Measurements from ENCODE around the gene DLG1.

DLG1 gene

GRCh38 chr3:197298341-197298944, at the start of gene DLG1:
Gene DLG1, minus strand, starts transcription at chr3:197298612. Its CDS starts 1,408 bp downstream, at chr3:197297204.
- DNase-seq = peak; percentile 78

- DNase-seq = no peak
Observed at GRCh38 chr3:197348014-197348413, 49.6 kb upstream of the DLG1 start.

GRCh38 chr3:197345390-197345789, 47.0 kb upstream of the DLG1 start:
- DNase-seq = no peak

- DNase-seq = no peak
Observed at GRCh38 chr3:197344582-197345318, 46.3 kb upstream of the DLG1 start.

- no peak for DNase-seq
Observed at GRCh38 chr3:197343656-197344408, 45.4 kb upstream of the DLG1 start.

GRCh38 chr3:197343111-197343510, 44.7 kb upstream of the DLG1 start:
- no peak for DNase-seq

GRCh38 chr3:197340521-197340871, 42.1 kb upstream of the DLG1 start:
- no peak for DNase-seq

GRCh38 chr3:197339841-197340520, 41.6 kb upstream of the DLG1 start:
- no peak for DNase-seq

- no peak for DNase-seq
Observed at GRCh38 chr3:197338586-197338985, 40.2 kb upstream of the DLG1 start.

GRCh38 chr3:197337656-197338055, 39.2 kb upstream of the DLG1 start:
- DNase-seq = no peak

GRCh38 chr3:197337214-197337613, 38.8 kb upstream of the DLG1 start:
- DNase-seq = no peak

GRCh38 chr3:197336348-197336747, 37.9 kb upstream of the DLG1 start:
- DNase-seq = no peak

GRCh38 chr3:197335428-197336132, 37.2 kb upstream of the DLG1 start:
- DNase-seq = no peak

- no peak for DNase-seq
Observed at GRCh38 chr3:197333901-197334639, 35.7 kb upstream of the DLG1 start.

GRCh38 chr3:197331131-197331530, 32.7 kb upstream of the DLG1 start:
- no peak for DNase-seq

- no peak for DNase-seq
Observed at GRCh38 chr3:197329382-197329781, 31.0 kb upstream of the DLG1 start.

- no peak for DNase-seq
Observed at GRCh38 chr3:197328198-197328597, 29.8 kb upstream of the DLG1 start.

- no peak for DNase-seq
Observed at GRCh38 chr3:197327701-197328100, 29.3 kb upstream of the DLG1 start.

- no peak for DNase-seq
Observed at GRCh38 chr3:197325773-197326172, 27.4 kb upstream of the DLG1 start.

GRCh38 chr3:197322149-197322548, 23.7 kb upstream of the DLG1 start:
- DNase-seq = no peak

GRCh38 chr3:197320582-197320981, 22.2 kb upstream of the DLG1 start:
- DNase-seq = no peak

Data from CD4-positive, alpha-beta T cell treated with Interferon gamma for 1 hour (primary cell).